ENCODE data around the gene ZNF366. TPM values are rescaled to one million over a fixed set of nuclear protein-coding genes. Genes with fewer than 3 reads are reported as not detected.

The ZNF366 gene
- total RNA-seq, 1 donor from 2014 or later: 8.0 TPM

DNA sequence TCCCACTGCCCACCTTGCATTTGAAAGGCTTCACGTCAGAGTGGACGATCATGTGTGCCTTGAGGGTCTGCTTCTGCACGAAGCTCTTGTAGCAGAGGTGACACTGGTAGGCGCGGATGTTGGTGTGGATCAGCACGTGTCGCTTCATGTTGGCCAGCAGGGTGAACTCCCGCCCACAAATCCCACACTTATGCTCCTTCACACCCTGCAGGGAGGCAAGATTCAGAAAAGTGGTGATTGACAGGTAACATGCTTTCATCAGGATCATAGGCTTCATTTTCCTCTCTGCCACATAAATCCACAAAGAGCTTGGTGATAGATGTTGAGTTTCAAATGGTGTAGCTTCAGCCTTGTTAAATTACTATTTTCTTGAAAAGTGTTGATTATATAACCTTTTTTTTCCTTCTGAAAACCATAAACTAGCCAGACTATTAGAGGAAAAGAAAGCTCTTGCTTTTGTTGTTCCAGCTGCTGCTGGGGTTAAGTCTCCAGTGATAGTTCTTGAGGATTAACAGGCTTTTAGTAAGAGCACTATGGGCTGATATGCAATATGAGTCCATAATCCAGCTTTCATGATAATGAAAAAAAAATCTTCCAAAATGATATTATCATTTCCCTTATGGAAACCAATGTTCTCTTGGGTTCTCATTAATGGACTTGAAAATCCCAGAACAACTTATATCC, 50.7 kb downstream of the ZNF366 start:
- intact Hi-C loops (cut with DNase I): no loop called here
- DNase-seq: no peak
- no peak for ATAC-seq (ENCODE audit: poor library complexity)

GRCh38 chr5:72455476-72455875, 51.7 kb downstream of the ZNF366 start:
- no peak for ATAC-seq (ENCODE audit: poor library complexity)
- intact Hi-C loops (cut with DNase I): no loop called here
- DNase-seq: no peak

GRCh38 chr5:72454996-72455395, 52.2 kb downstream of the ZNF366 start:
- intact Hi-C loops (cut with DNase I): no loop called here
- ATAC-seq (ENCODE audit: poor library complexity) (no peak), DNase-seq (no peak)

- peak; percentile 18 for ATAC-seq (ENCODE audit: poor library complexity)
- intact Hi-C loops (cut with DNase I): no loop called here
- DNase-seq: peak; percentile 57
Measured at GRCh38 chr5:72453246-72453775, 53.9 kb downstream of the ZNF366 start.

- ATAC-seq (ENCODE audit: poor library complexity) (peak; percentile 84), DNase-seq (peak; percentile 68)
- intact Hi-C loops (cut with DNase I): no loop called here
Measured at GRCh38 chr5:72452515-72453245, 54.5 kb downstream of the ZNF366 start.

- DNase-seq (peak; percentile 77), ATAC-seq (ENCODE audit: poor library complexity) (peak; percentile 86)
- intact Hi-C loops (cut with DNase I): no loop called here
Measured at GRCh38 chr5:72451741-72452505, 55.3 kb downstream of the ZNF366 start.

DNA sequence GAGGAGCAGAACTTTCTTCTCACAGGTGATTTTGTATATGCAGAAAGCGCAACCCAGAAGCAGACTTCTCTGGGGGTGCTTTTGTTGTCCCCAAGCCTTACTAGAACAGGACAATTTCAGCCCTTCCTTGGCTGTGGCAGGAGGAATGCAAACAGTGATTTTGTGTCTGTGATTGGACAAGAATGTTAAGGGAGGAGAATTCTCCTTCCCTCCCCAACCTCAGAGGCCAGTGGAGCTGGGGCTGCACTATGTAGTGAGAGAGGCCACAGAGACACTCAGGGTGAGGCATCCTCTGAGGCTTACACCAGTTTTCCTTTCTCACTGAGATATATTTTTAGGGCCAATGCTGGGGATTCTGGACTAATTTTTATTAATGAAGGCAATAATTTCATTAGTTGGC, 58.8 kb downstream of the ZNF366 start:
- intact Hi-C loops (cut with DNase I): no loop called here
- DNase-seq: no peak
- no peak for ATAC-seq (ENCODE audit: poor library complexity)

DNA sequence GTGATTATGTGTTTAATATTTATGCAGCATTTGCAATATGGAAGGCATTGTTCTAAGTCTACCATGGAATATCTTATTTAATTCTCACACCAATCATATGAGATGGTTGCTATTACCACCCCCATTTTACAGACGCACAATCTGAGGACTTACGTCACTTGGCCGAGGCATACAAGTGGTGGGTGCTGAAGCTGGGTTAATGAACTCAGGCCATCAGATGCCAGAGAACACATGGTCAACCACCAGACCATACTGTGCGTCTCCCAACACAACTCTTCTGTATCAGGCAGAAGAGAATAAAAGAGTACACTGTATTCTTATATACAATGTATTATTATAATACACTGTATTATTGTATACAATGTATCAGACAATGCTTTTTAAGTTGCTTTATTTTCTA, 59.5 kb downstream of the ZNF366 start:
- DNase-seq: no peak
- intact Hi-C loops (cut with DNase I): no loop called here
- no peak for ATAC-seq (ENCODE audit: poor library complexity)

- ATAC-seq (ENCODE audit: poor library complexity) (peak; percentile 56), DNase-seq (no peak)
- intact Hi-C loops (cut with DNase I): no loop called here
Measured at GRCh38 chr5:72445969-72446368, 61.2 kb downstream of the ZNF366 start.

DNA sequence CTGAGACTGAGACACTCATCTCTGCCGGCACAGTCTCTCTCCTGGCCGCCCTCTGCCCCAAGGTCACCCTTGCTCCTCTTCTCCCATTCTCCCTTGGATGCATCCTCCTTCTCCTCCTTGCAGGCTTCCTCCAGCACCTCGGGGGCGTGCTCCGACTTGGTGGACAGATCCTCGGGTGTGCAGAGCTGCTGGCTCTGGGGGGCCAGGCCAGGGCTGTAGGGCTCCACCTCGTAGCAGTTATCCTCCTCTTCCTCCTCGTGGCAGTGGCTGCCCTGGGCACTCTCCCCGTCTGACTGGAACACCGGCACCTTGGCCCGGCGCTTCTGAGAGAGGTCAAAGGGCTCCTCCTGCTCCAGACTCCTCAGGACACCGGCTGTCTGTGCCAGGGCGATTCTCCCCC, 63.3 kb downstream of the ZNF366 start:
- intact Hi-C loops (cut with DNase I): no loop called here
- ATAC-seq (ENCODE audit: poor library complexity): no peak
- DNase-seq: no peak

DNA sequence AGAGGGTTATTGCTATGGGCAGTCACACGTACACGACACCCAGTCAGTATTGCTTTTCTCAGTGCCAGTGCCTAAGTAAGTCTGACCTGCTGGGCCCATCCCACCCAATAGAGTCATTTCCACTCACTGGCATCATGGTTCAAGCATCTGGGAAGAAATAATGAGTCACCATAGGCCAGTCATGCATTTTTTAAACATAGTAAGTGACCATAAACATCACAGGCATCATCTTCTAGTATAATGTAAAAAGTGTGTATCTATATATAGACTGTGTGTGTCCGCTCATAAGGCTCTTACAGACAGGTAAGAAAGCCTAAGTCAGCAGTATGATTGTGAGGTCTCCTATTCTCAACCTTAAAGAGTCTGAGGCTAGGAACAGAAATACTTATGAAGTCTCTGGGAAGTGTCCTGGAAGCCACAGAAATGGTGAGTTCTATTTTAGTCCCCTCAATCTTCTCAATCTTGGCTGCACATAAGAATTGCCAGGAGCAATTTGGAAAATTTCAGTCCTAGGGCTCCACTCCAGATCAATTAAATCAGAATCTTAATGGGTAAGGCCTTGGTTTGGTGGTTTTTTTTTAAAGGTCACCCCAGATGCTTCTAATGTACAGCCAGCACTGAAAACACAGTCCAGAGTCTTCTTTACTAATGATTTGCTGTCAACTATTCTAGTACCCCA, 65.2 kb downstream of the ZNF366 start:
- DNase-seq (no peak), ATAC-seq (ENCODE audit: poor library complexity) (no peak)
- intact Hi-C loops (cut with DNase I): no loop called here

- DNase-seq: no peak
- no peak for ATAC-seq (ENCODE audit: poor library complexity)
- intact Hi-C loops (cut with DNase I): no loop called here
Measured at GRCh38 chr5:72441094-72441723, 66.0 kb downstream of the ZNF366 start.

DNA sequence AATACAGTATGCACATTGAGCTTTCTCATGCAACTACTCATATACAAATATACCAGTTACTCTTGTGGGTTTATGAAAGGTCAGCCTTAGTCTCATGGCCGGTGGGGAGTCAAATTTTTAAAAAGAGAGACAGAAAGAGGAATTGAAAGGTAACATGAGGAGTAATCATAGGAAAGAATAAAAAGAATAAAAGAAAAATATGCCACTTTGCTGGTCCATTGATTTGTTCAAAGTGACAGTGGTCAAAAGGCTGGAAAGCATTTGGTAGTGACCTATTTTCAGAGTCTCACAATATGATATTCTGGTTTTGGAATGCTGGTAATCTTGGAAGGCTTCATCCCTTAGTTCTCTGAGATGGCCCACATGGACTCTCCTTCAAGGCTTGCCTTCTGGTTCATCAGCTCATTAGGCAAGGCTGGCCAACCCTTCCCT, 67.0 kb downstream of the ZNF366 start:
- DNase-seq (no peak), ATAC-seq (ENCODE audit: poor library complexity) (peak; percentile 65)
- intact Hi-C loops (cut with DNase I): no loop called here

- ATAC-seq (ENCODE audit: poor library complexity): no peak
- DNase-seq: no peak
- intact Hi-C loops (cut with DNase I): no loop called here
Measured at GRCh38 chr5:72439192-72439591, 68.0 kb downstream of the ZNF366 start.

GRCh38 chr5:72438141-72438540, 69.1 kb downstream of the ZNF366 start:
- ATAC-seq (ENCODE audit: poor library complexity) (no peak), DNase-seq (no peak)
- intact Hi-C loops (cut with DNase I): no loop called here

DNA sequence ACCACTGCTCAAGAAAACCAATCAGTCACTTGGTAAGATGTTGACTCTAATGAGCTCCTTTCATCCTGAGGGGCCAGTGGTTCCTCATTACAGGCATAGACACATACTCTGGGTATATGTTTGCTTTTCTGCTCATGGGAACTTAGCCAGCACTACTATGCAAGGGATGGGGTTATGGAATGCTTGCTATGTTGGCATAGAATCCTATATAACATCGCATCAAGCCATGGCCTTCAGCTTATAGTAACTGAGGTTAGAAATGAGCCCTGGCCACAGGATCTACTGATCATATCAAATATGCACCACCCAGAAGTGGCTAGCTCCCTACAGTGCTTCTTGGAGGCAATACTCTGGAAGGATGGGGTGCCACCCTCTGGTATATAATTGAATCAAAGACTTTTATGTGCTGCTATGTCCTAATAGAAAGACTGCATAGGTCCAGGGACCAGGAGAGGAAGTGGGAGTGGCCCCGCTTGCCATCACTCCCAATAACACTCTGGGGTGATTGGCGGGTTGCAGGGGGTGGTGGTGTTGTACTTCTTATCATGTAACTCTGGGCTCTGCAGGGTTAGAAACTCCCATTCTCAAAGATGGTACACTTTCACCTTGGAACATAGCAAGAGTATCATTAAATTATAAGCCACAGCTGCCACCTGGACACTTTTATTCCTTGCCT, 70.3 kb downstream of the ZNF366 start:
- DNase-seq (no peak), ATAC-seq (ENCODE audit: poor library complexity) (no peak)
- intact Hi-C loops (cut with DNase I): no loop called here

DNA sequence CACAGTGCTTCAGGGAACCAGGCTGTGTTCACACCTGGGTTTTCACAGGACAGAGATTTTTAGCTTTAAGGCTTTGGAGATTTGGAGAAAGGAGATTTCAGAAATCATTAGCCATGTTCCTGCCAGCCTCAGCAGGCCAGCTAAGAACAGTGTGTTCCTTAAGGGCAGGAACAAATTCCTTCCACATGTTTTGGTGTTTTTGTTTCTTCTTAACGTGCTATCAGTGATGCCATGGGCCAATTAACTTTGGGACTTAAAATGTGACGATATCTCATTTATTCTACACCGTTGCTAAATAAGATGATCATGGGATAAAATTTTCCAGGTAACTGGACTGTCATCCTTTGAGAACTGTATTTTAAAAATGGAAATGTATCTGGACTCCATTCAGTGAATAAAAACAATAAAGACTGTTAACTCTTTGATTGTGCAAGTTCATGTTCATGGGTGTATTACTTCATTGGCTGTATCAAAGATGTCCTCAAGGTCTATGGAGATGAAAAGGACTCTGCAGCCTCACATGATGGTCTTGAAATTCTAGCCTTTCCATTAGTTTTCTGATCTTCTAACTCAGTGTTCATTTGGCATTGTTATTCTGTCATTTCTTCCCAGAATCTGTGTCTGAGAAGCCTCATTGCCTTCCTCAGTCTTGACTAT, 72.3 kb downstream of the ZNF366 start:
- intact Hi-C loops (cut with DNase I): no loop called here
- ATAC-seq (ENCODE audit: poor library complexity): peak; percentile 76
- DNase-seq: no peak

Measured in Right ventricle myocardium superior (tissue), 1 donor.